GM18502 (cell line): ENCODE measurements around the gene NCAPD2.
A peak's percentile ranks its signal among the peaks of the same experiment; 100 is the strongest.
"Not testable (repeated sequence)": the region's sequence is repeated elsewhere in the genome, so short reads cannot be mapped to it uniquely, and the experiment has no call there.

Experiments used
- ATAC-seq: cut with Tn5 transposase; IDR thresholded peaks from one replicate; pipeline ENCODE4 v1.9.1; 2021; ENCODE audit warnings: mild to moderate bottlenecking; ENCODE audit not compliant: unreplicated experiment, poor library complexity

NCAPD2 gene

GRCh38 chr12:6547566-6547965 lies 53.7 kb downstream of the NCAPD2 start:
- no peak for ATAC-seq

GRCh38 chr12:6547987-6548386 lies 54.1 kb downstream of the NCAPD2 start:
- no peak for ATAC-seq

GRCh38 chr12:6548556-6548955 lies 54.7 kb downstream of the NCAPD2 start:
- ATAC-seq = no peak

GRCh38 chr12:6548966-6549683 lies 55.2 kb downstream of the NCAPD2 start:
- ATAC-seq = no peak

GRCh38 chr12:6549684-6550151 lies 55.8 kb downstream of the NCAPD2 start:
- no peak for ATAC-seq

GRCh38 chr12:6550294-6551062 lies 56.6 kb downstream of the NCAPD2 start:
- no peak for ATAC-seq

GRCh38 chr12:6551063-6551461 lies 57.2 kb downstream of the NCAPD2 start:
- ATAC-seq = no peak

- ATAC-seq = no peak
These were observed 57.7 kb downstream of the NCAPD2 start for GRCh38 chr12:6551496-6552139.

- ATAC-seq = no peak
These were observed 58.2 kb downstream of the NCAPD2 start for GRCh38 chr12:6552140-6552551.

- no peak for ATAC-seq
These were observed 59.4 kb downstream of the NCAPD2 start for GRCh38 chr12:6553051-6553868.

- peak; percentile 51 for ATAC-seq
These were observed 60.5 kb downstream of the NCAPD2 start for GRCh38 chr12:6554168-6555017.

GRCh38 chr12:6555018-6555691 lies 61.3 kb downstream of the NCAPD2 start:
- peak; percentile 26 for ATAC-seq

GRCh38 chr12:6556496-6556817 lies 62.6 kb downstream of the NCAPD2 start:
- not testable (repeated sequence) for ATAC-seq

GRCh38 chr12:6556857-6557256 lies 63.0 kb downstream of the NCAPD2 start:
- no peak for ATAC-seq

GRCh38 chr12:6558014-6558760 lies 64.3 kb downstream of the NCAPD2 start:
- not testable (repeated sequence) for ATAC-seq

GRCh38 chr12:6559500-6559899 lies 65.6 kb downstream of the NCAPD2 start:
- no peak for ATAC-seq

GRCh38 chr12:6560501-6561205 lies 66.8 kb downstream of the NCAPD2 start:
- no peak for ATAC-seq

- ATAC-seq = no peak
These were observed 69.0 kb downstream of the NCAPD2 start for GRCh38 chr12:6562881-6563280.
